ENCODE data around the gene SHROOM3. TPM values are rescaled to one million over a fixed set of nuclear protein-coding genes. Genes with fewer than 3 reads are reported as not detected.
A peak's percentile ranks its signal among the peaks of the same experiment; 100 is the strongest.

SHROOM3 gene
- total RNA-seq, 1 donor from 2014 or later, result 25.0 TPM

DNA sequence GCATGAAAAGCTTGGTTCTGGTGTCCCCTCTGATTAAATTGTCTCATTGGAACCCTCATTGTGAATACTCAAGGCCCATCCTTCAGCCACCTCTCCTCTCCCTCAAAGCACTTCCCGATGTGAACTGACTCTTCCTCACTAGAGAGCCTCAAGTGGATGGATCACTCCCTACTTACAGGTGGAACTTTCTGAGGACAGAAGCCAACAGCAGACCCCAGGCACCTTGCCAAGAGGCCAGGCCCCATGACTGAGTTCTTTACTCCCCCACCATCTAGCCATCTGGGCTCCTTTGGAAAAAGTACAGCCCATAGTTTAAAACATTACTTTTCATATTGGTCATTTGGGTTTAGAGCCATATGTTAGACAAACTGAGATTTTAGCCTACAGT is 224.1 kb downstream of the SHROOM3 start:
- intact Hi-C loops (cut with DNase I), result loop anchor here (5.0 kb wide), 1 partner anchor 147 kb away; no protein-coding TSS in a partner anchor
- DNase-seq (ENCODE audit: low spot score), result no peak

DNA sequence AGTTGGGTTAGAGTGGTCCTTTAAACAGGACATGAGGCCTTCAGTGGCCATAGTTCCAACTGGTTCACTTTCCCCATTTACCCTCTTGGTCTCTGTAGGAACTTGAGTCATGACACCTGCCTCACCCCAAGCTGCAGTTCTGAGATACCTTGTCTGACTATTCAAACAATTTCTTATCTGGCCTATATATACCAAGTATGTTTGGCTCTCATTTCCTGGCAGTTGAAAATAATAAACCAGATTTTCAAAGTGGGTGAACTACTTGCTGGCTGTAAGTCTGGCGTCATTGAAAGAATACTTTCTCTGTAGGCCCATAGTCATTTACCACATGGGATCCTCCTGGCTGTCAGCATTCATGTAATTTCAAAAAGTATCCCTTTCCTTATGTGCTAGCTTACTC is 228.8 kb downstream of the SHROOM3 start:
- intact Hi-C loops (cut with DNase I), result no loop called here

DNA sequence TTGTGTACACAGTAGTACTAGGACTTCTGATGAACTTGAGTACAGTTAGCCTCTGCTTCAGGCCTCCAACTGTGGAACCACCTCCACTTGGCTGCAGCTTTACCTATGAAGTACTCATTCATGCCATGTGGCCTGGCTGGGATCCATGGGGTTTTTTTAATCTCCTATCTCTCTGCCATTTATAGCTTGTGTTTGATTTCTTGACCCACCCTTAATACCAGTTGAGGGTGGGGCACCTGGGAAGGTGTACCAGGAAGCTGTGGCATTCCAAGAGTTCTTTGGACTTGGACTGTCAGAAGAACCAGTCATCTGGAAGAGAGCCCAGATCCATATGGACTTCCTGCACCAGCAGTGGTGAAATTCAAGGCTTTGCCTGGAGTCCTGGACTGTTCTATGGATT is 230.1 kb downstream of the SHROOM3 start:
- DNase-seq (ENCODE audit: low spot score), result no peak
- intact Hi-C loops (cut with DNase I), result no loop called here

More for the DNA sequence above, 228.8 kb downstream of the SHROOM3 start:
- no peak for DNase-seq (ENCODE audit: low spot score)

DNA sequence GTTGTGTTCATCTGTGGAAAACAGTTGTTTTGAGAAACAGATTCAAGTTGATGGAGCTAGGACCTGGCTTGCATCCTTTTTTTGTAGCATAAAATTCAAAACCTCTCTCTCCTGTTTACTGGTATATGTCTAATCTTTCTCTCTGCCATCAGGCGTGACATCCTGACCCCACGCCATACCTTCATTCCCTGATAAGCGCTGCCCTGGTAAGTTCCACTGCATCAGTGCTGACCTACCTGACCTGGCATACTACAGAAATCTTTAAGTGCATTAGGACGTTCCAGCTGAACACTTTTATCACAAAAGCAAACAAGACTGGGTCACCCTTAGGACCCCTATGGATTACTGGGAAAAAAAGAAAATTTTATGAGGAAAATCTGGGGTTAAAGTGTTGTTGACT is 230.7 kb downstream of the SHROOM3 start:
- intact Hi-C loops (cut with DNase I), result no loop called here
- DNase-seq (ENCODE audit: low spot score), result no peak

DNA sequence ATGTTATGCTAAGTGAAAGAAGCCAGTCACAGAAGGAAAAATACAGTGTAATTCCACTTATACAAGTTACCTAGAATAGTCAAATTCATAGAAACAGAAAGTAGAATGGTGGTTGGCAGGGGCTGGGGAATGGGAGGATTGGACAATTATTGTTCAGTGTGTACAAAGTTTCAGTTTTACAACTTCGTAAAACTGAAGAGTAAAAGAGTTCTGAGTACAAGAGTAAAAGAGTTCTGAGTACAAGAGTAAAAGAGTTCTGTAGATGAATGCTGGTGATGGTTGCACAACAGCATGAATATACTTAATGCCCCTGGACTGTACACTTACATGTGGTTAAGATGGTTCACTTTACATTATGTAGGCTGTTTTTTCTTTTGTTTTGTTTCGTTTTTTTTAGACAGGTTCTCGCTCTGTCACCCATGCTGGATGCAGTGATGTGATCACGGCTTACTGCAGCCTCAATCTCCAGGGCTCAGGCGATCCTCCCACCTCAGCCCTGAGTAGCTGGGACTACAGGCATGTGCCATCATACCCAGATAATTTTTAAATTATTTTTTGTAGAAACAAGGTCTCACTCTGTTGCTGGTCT is 232.0 kb downstream of the SHROOM3 start:
- intact Hi-C loops (cut with DNase I), result no loop called here

DNA sequence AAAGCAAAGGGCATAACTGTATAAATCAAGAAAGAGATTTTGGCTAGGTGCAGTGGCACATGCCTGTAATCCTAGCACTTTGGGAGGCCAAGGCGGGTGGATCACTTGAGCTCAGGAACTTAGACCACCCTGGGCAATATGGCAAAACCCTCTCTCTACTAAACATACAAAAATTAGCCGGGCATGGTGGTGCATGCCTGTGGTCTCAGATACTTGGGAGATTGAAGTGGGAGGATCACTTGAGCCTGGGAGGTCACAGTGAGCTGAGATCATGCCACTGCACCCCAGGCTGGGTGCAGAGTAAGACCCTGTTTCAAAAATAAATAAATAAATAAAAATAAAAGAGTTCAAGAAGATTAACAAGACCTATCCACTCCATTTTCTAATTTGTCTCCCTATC is 235.6 kb downstream of the SHROOM3 start:
- intact Hi-C loops (cut with DNase I), result no loop called here
- DNase-seq (ENCODE audit: low spot score), result no peak

More for the DNA sequence above, 232.0 kb downstream of the SHROOM3 start:
- DNase-seq (ENCODE audit: low spot score), result no peak

DNA sequence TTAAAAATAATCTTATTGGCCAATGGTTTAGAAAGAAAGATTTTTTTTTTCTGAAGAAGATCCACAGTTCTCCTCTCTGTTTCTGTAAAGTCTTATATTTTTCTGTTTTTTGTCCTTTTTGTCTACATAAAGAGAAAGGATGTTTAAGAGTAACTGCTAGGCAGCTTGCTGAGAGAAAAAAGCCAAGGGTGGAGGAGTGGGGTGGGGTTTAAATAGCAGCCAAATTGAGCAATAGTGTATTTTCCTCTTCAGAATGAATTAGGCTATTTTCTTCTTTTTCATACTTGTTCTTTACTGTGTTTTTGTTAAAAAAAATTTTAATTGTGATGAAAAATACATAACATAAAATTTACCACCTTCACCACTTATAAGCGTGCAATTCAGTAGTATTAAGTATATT is 238.3 kb downstream of the SHROOM3 start:
- intact Hi-C loops (cut with DNase I), result no loop called here
- no peak for DNase-seq (ENCODE audit: low spot score)

DNA sequence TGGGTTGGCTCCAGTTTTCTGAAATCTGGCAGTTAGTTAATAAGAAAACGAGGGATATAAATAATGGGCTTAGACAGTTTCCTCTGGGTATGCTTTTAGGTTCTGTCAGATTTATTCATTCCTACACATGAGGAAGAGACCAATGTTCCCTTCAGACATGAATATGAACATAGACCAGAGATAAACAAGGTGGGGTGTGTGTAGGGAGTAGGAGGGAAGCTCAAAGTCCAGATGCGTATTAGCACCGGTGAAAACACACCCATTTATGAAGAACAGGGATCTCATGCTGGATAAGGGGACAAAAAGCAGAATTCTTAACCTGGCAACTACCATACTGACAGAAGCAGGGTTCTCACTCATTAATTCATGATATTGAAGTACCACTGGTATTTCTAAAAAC is 240.0 kb downstream of the SHROOM3 start:
- intact Hi-C loops (cut with DNase I), result no loop called here
- DNase-seq (ENCODE audit: low spot score), result no peak

DNA sequence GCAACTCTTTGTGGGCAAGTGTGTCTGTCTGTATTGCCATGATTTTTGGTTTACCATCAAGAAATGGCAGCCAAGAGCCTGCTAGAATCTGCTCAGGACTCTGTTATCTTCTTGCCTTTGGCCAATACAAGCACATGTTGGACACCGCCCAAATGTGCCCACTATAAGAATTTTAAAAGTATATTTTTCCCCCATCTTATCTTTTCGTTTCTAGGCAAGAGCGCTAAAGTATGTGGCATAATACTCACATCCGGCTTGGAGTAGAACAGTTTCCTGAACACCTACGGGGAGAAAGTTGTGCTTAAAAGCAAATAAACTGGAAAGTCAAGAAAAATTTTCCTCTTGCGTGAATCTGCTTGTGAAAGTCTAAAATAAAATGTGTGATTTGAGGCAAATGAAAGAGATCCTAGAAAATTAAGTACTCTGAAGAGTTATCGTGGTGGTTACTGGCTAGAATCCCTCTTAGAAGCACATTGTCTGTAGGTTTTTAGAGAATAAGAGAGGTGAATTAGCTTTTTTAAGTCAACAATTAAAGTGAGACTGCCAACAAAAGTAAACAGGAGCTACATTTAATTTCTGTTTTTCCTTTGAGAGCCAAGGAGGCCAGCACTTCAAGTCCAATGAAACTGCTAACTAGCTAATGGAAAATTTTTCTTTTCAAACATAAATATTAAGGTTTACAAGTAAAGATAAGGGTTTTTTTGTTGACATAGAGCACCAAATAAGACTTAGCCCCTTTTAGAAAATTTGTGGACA is 242.7 kb downstream of the SHROOM3 start:
- DNase-seq (ENCODE audit: low spot score), result no peak
- intact Hi-C loops (cut with DNase I), result no loop called here

DNA sequence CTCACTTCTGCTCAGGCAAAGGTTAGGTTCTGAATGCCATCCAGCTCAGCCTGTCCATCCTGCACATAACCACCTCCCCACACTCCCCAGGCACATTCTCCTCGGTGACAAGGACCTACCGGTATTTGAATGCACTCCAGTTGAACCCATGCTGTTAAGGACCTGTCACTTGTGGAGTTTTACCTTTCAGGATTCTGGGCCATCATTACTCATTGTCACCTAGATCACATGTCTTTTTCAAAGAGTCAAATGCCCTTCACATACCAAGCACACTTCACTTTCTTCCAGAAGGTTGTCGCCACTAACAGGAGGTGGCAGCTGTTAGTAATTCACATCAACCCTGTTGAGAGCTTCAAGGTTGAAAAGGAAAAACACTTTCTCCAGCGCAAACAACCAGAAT is 244.7 kb downstream of the SHROOM3 start:
- no peak for DNase-seq (ENCODE audit: low spot score)
- intact Hi-C loops (cut with DNase I), result no loop called here

DNA sequence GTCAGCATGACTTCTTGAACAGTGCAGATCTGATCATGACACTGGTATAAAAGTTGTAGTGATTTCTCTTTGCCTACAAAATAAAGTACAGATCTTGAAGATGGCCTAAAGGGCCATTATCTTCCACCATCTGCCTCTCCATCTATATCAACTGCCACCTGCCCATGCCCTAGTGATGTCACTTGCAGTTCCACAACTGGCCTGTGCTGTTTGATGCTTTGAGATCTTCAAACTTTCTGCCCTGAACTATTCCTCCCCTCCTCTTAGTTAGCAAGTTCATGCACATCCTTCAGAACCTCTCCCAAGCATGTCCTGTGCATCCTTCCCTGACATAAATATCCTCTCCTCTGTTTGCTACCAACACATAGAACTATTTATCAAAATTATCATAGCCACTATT is 245.9 kb downstream of the SHROOM3 start:
- no peak for DNase-seq (ENCODE audit: low spot score)
- intact Hi-C loops (cut with DNase I), result no loop called here

DNA sequence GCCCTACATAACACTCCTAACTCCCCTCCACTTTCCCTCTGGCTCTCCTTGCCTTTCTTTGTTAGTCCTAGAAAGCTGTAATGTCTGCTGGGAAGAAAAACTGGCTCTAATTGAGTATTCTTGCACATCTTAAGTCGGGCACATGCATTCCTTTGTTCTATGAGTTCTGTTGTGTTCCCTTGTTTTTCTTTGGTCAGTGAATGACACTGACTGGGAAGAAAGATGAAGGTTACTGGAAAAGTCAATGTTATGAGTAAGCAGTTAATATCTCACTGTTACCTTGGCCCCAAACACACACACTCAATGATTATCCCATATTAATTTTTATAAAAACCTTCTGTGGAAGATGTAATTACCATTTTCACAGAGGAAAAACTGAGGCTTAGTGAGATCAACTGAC is 247.0 kb downstream of the SHROOM3 start:
- intact Hi-C loops (cut with DNase I), result no loop called here
- DNase-seq (ENCODE audit: low spot score), result no peak

DNA sequence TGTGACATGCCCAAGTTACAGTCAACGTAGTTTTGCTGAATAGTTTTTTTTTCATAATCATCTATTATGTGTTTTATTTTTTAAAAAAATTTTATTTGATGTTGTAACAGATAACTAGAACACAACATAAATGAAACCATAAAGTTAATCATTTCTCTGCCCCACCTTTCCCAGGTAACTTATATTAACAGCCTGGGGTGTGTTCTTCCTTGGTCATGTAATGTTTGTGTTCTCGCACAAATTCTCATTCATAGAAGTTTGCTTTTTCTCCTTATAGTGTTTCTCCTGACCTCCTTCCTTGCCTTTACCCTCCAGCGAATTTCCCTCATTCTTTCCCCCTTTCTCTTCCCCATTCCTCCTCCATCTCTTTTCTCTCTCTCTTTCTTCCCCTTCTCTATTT is 248.1 kb downstream of the SHROOM3 start:
- DNase-seq (ENCODE audit: low spot score), result no peak
- intact Hi-C loops (cut with DNase I), result no loop called here

DNA sequence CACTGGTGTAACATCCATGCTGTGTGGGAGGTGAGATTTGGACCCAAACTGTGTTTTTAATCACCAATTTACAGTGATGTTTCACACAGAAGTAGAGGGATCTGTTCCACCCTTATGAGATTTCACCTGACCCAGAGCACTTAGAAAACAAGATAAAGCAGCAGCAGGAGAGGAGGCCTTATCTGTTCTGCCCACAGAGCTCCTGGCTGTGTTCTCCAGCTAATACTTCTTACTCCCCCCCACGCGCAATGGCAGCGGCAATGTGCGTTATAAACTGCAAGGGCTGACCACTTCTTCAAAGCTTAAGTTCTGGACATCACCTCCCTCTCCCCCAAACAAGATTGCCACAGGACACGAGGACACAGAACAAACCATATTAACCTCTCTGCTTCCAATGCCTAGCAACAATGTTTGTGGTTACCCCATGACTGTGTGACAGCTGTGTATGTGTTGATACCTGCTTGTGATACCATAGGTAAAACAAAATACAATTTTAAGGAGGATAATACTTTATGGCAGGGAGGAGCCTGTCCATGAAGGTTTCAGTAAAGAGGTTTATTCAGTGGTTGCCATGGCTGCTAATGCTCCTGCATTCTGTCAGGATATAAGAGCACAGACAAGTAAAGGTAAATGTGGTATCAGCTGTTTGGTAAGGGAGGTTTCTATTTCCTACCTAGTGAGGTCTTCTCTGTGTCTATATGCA is 252.9 kb downstream of the SHROOM3 start:
- intact Hi-C loops (cut with DNase I), result loop anchor here (5.0 kb wide), 3 partner anchors 64 to 101 kb away; no protein-coding TSS in a partner anchor
- DNase-seq (ENCODE audit: low spot score), result no peak

DNA sequence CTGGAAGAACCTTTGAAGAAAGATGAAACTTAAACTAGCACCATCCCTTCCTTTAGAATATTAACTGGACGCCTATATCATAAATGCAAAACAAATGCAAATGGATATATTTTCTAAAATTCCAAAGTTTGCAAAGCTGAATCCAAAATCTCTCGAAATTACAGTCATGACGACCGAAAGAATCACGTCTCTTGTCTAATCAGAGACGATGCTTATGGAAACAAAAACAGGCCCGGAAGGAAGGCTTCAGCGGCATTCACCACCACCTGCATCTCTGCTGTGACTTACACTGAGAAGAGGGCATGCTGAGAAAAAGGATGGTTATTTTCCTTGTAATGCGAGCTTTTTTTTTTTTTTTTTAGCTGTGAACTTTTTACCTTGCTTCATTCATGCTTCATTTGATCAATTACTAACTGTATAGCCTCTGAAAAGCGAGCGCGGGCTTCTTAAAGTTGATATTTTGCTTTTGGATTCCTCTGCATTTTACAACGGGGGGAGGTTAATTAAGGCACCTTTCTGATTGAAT is 253.7 kb downstream of the SHROOM3 start:
- DNase-seq (ENCODE audit: low spot score), result no peak
- intact Hi-C loops (cut with DNase I), result loop anchor here (5.0 kb wide), 3 partner anchors 64 to 101 kb away; no protein-coding TSS in a partner anchor

DNA sequence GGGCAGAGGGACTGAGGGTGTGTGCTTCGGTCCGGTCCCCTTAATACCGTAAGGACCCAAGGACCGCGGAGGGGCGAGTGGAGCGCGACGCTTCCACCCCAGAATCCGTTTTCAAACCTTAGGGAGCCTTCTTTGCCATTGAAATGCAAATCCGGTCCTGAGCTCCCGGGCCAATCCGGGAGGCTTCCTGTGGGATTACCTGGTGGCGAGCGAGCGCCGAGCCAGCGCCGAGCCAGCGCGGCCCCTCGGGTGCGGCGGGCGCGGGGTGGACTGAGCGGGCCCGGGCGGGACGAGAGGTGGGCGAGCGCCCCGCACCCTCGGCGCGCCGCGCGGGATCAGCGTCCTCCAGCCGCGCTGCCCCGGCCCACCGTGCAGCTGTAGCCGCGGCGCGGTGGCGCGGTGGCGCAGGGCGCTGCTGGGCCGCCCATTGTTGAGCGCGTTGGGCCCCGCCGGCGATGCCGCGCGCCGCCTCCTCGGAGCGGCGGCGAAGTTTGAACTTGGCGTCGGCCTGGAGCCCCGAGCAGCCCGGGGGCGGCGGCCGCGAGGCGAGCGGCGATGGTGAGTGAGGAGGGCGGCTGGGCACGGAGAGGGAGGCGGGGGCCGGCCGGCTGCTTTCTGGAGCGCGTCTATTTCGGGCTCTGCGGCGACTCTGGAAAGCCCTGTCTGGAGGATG is 254.3 kb downstream of the SHROOM3 start:
- DNase-seq (ENCODE audit: low spot score), result peak; percentile 76
- intact Hi-C loops (cut with DNase I), result loop anchor here (5.0 kb wide), 3 partner anchors 63 to 102 kb away; no protein-coding TSS in a partner anchor

DNA sequence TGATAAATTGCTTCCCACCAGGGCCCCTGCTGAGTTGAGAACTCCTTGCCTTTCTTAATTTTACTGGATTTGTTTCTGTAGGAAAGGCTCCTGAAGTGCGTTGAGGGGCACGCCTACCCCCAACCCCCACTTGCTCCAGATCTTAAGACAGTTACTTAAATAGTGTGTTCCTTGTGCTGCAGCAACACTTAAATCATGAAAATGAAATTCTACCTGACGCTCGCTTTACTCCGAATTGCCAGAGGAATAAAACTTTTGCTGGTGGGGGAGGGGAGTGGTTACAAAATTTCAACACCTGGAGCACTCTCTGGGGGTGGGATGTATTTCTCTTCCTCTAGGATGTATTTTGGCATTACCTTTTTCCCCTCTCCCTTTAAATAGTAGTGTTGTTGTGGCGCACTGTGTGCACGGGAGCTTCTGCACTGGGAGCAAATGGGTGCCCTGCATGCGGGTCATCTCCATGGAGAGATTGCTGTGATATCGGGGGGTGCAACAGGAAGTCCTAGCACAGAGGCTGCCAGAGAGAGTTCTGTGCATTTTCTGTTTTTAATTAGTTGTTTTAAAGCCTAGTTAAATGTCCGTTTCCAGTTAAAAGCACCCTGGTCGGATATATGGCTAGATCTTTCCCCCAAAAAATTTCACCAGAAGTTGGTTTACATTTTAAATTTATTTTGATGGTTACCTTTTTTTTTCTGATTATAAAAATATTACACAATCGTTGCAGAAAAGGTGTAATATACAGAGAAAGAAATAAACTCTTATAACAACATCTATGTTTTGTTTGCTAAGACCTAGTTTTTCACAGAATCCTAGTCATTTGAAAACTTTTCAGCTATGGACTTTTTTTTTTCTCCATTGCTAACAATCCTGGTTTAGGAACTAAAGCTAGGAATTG is 255.2 kb downstream of the SHROOM3 start:
- no peak for DNase-seq (ENCODE audit: low spot score)
- intact Hi-C loops (cut with DNase I), result loop anchor here (5.0 kb wide), 1 partner anchor 47 kb away; no protein-coding TSS in a partner anchor

DNA sequence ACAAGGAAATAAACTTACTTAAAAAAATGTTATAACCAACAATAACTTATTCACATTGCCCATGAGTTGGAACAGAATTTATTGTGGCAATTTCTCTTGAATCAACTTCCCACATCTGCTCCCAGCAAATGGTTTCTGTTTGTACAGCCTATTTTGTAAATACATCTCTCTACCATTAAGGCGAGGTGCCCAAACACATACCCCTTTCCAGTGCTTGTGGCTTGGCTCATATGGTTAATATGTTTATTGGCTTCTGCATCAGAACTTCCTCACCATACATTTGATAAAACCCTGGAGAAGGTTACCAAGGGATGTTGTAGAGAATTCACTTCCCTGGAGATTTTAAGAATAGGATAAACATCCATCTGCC is 255.9 kb downstream of the SHROOM3 start:
- intact Hi-C loops (cut with DNase I), result loop anchor here (5.0 kb wide), 1 partner anchor 46 kb away; no protein-coding TSS in a partner anchor
- no peak for DNase-seq (ENCODE audit: low spot score)
